ENCODE results near the gene MLX. TPM values are rescaled to one million over a fixed set of nuclear protein-coding genes. Genes with fewer than 3 reads are reported as not detected.

MLX gene
- total and polyA plus RNA-seq, 10 of the 15 experiments (the other 5 are each of a cell fraction or from before 2014, with no cell fraction given), result 34.4 to 65.0 (median 44.4) TPM

DNA sequence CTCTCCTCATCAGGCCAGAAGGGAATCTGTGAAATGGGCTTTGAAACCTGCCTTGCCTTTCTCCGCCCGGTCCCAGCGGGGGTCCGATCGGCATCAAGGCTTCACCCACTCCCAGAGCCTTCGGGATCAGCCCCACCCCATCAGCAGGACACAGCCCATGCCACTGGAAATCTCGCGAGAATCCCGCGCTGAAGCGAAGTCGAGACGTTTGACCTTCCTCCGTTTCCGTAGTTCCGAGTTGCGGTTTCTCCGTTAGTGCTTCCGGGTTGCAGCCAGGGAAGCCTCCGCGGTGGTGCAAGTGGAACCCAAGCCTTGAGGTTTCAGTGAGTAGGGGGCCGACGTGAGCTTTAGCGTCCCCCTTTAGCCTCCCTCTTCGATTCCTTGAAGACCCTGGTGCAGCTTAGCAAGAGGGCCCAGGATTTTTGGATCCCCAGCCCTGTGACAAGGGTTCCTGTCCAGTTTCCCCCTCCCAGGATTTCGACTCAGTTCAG is 5.0 kb upstream of the MLX start, which contains the start of gene COASY (continued):
- TF ChIP-seq FOXM1 (IDR thresholded peaks at IDR 0.05; ENCODE audit: low read depth, low read length) (no peak), RAD51 (IDR thresholded peaks at IDR 0.05) (no peak), SMAD1 (IDR thresholded peaks at IDR 0.05; ENCODE audit: low read depth, partially characterized antibody) (no peak), MEF2B (IDR thresholded peaks at IDR 0.05; ENCODE audit: partially characterized antibody, poor library complexity, severe bottlenecking) (peak; percentile 46), CHD4 (IDR thresholded peaks at IDR 0.05) (no peak), CREB1 (IDR thresholded peaks at IDR 0.05; ENCODE audit: low read depth) (peak; percentile 69), BMI1 (IDR thresholded peaks at IDR 0.05; ENCODE audit: borderline replicate concordance) (no peak), CBFB (IDR thresholded peaks at IDR 0.05; ENCODE audit: low read depth) (peak; percentile 100), DPF2 (IDR thresholded peaks at IDR 0.05) (peak; percentile 63), KDM1A (IDR thresholded peaks at IDR 0.05; ENCODE audit: borderline replicate concordance) (no peak), ATF7 (IDR thresholded peaks at IDR 0.05; ENCODE audit: low read depth) (peak; percentile 45; the same call in 1 of the 2 replicates), ZNF207 (IDR thresholded peaks at IDR 0.05; ENCODE audit: borderline replicate concordance) (peak; percentile 52; the same call in 1 of the 2 replicates), FOXK2 (IDR thresholded peaks at IDR 0.05) (peak; percentile 71), CBX3 (IDR thresholded peaks at IDR 0.05; ENCODE audit: borderline replicate concordance, low read depth) (no peak), SRF (IDR thresholded peaks at IDR 0.05; ENCODE audit: low read depth in 2 of 2, low read length in 2 of 2) (0 out of 4 replicates have a peak, but pooled peaks of 1 of the 2 experiments have one; percentile 11), SIX5 (IDR thresholded peaks at IDR 0.05; ENCODE audit: low read depth, low read length, severe bottlenecking) (peak; percentile 58), YBX1 (IDR thresholded peaks at IDR 0.05) (no peak), CHD2 (IDR thresholded peaks at IDR 0.05; ENCODE audit: borderline replicate concordance, low read depth, low read length) (peak; percentile 100), RCOR1 (conservative IDR thresholded peaks at IDR 0.05; ENCODE audit: low read depth, low read length) (peak; percentile 98), NR2C2 (IDR thresholded peaks at IDR 0.05; ENCODE audit: borderline replicate concordance, control insufficient read depth, insufficient read length, low read depth) (peak; percentile 88), LARP7 (IDR thresholded peaks at IDR 0.05) (0 out of 2 replicates have a peak, but pooled peaks have one; percentile 70), SMC3 (IDR thresholded peaks at IDR 0.05; ENCODE audit: borderline replicate concordance, low read length) (no peak), HCFC1 (IDR thresholded peaks at IDR 0.05; ENCODE audit: low read length) (peak; percentile 81), ZNF274 (IDR thresholded peaks at IDR 0.05; ENCODE audit: insufficient read depth, insufficient read length) (no peak), GATAD2B (conservative IDR thresholded peaks at IDR 0.05; ENCODE audit: low read depth) (peak; percentile 51; the same call in 1 of the 2 replicates), RFX5 (IDR thresholded peaks at IDR 0.05; ENCODE audit: low read depth, low read length) (no peak)
- TF ChIP-seq, protein P1, sequence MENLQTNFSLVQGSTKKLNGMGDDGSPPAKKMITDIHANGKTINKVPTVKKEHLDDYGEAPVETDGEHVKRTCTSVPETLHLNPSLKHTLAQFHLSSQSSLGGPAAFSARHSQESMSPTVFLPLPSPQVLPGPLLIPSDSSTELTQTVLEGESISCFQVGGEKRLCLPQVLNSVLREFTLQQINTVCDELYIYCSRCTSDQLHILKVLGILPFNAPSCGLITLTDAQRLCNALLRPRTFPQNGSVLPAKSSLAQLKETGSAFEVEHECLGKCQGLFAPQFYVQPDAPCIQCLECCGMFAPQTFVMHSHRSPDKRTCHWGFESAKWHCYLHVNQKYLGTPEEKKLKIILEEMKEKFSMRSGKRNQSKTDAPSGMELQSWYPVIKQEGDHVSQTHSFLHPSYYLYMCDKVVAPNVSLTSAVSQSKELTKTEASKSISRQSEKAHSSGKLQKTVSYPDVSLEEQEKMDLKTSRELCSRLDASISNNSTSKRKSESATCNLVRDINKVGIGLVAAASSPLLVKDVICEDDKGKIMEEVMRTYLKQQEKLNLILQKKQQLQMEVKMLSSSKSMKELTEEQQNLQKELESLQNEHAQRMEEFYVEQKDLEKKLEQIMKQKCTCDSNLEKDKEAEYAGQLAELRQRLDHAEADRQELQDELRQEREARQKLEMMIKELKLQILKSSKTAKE (IDR thresholded peaks at IDR 0.05; ENCODE audit: low read depth, poor library complexity, severe bottlenecking), result peak; percentile 50
- TF ChIP-seq, protein P2, sequence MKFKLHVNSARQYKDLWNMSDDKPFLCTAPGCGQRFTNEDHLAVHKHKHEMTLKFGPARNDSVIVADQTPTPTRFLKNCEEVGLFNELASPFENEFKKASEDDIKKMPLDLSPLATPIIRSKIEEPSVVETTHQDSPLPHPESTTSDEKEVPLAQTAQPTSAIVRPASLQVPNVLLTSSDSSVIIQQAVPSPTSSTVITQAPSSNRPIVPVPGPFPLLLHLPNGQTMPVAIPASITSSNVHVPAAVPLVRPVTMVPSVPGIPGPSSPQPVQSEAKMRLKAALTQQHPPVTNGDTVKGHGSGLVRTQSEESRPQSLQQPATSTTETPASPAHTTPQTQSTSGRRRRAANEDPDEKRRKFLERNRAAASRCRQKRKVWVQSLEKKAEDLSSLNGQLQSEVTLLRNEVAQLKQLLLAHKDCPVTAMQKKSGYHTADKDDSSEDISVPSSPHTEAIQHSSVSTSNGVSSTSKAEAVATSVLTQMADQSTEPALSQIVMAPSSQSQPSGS (IDR thresholded peaks at IDR 0.05; ENCODE audit: low read length), result no peak; the same call in 1 of the 2 replicates
- TF ChIP-seq, protein P3, sequence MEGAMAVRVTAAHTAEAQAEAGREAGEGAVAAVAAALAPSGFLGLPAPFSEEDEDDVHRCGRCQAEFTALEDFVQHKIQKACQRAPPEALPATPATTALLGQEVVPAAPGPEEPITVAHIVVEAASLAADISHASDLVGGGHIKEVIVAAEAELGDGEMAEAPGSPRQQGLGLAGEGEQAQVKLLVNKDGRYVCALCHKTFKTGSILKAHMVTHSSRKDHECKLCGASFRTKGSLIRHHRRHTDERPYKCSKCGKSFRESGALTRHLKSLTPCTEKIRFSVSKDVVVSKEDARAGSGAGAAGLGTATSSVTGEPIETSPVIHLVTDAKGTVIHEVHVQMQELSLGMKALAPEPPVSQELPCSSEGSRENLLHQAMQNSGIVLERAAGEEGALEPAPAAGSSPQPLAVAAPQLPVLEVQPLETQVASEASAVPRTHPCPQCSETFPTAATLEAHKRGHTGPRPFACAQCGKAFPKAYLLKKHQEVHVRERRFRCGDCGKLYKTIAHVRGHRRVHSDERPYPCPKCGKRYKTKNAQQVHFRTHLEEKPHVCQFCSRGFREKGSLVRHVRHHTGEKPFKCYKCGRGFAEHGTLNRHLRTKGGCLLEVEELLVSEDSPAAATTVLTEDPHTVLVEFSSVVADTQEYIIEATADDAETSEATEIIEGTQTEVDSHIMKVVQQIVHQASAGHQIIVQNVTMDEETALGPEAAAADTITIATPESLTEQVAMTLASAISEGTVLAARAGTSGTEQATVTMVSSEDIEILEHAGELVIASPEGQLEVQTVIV (IDR thresholded peaks at IDR 0.05; ENCODE audit: borderline replicate concordance, partially characterized antibody), result peak; percentile 85
